Stimulated activated naive CD4-positive, alpha-beta T cell treated with Interleukin-2 at 50 U/mL for 16 hours (primary cell): ENCODE results near the gene PTPRS.

Experiments used
- DNase-seq: peaks from one replicate; lab custom pipeline; 2025; lab: John Stamatoyannopoulos, UW

Gene PTPRS

GRCh38 chr19:5308451-5309437 lies 31.9 kb downstream of the PTPRS start:
- no peak for DNase-seq

DNA sequence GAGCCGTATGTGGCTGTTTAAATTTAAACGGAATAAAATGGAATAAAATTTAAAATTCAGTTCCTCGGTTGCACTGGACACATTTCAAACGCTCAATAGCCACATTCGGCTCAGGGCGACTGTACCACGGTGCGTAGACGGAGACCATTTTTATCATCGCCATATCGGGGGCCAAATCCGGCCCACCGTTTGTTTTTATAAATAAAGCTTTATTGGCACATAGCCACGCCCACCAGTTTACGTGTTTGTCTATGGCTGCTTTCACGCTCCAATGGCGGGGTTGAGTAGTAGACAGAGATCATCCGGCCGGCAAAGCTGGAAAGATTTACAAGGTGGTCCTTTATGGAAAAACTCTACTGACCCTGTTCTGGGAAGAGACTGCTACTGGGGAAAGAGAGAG lies 33.0 kb downstream of the PTPRS start:
- DNase-seq, result no peak

- no peak for DNase-seq
Measured at GRCh38 chr19:5305163-5305562, 35.4 kb downstream of the PTPRS start.

DNA sequence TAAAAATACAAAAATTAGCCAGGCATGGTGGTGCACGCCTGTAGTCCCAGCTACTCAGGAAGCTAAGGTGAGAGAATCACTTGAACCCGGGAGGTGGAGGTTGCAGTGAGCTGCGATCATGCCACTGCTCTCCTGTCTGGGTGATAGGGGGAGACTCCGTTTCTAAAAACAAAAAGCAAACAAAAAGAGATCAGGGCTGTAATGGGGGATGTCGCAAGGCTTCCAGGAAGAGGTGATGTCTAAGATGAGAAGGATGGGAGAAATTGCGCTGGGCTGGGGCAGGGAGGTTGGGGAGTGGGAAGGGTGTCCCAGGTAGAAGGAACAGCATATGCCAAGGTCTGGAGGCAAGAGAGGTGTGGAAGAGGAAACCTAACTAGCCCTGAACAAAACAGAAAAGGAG lies 36.1 kb downstream of the PTPRS start:
- DNase-seq, result no peak

DNA sequence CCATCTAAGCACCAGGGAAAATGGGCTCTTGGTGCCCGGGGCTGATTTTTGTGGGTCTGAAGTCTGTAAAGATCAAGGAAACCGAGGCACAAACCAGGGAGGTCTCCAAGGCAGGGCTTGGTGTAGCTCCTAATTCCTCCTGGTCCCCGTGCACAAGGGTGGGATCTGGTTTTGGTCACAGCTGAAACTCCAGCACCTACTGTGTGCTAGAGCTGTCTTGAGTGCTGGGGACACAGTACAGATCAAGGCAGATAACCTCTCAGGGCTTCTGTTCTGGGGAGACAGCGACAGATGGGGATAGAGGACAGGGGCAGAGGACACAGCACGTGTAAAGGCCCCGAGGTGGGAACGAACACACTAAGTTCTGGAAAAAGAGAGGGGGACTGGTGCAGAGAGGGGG lies 37.4 kb downstream of the PTPRS start:
- no peak for DNase-seq

- no peak for DNase-seq
Measured at GRCh38 chr19:5302396-5302795, 38.2 kb downstream of the PTPRS start.

DNA sequence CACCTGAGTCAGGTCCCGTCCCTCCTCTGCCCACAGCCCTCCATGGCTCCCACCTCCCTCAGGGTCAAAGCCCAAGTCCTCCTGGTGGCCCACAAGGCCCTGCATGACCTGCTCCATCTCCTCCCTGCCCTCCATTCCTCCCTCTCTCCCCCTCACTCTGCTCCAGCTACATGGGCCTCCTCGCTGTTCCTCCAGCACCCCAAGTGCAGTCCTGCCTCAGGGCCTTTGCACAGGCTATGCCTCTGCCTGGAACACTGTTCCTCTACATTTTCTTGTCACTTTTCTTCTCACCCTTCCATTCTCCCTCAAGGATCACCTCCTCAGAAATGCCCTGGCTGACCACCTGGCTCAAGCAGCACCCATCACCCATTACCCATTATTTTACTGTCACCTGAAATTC lies 41.5 kb downstream of the PTPRS start:
- no peak for DNase-seq

- no peak for DNase-seq
Measured at GRCh38 chr19:5298471-5298901, 42.1 kb downstream of the PTPRS start.

GRCh38 chr19:5297272-5297669 lies 43.3 kb downstream of the PTPRS start:
- no peak for DNase-seq

- DNase-seq, result no peak
Measured at GRCh38 chr19:5296457-5297271, 43.9 kb downstream of the PTPRS start.

DNA sequence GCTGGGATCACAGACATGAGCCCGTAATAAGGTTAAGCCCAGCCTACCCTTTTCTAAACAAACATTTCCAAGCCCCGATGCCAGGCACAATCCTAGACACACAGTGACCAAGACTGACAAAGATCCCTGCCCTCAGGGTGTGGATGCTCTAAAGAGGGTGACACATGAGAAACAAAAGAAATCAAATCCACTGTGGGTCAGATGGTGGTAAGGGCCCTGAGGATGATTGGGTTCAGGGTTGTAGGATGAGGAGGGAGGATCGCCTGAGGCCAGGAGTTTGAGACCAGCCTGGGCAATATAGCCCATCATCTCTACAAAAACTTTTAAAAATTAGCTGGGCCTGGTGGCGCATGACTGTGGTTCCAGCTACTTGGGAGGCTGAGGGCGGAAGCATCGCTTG lies 44.6 kb downstream of the PTPRS start:
- DNase-seq, result no peak

DNA sequence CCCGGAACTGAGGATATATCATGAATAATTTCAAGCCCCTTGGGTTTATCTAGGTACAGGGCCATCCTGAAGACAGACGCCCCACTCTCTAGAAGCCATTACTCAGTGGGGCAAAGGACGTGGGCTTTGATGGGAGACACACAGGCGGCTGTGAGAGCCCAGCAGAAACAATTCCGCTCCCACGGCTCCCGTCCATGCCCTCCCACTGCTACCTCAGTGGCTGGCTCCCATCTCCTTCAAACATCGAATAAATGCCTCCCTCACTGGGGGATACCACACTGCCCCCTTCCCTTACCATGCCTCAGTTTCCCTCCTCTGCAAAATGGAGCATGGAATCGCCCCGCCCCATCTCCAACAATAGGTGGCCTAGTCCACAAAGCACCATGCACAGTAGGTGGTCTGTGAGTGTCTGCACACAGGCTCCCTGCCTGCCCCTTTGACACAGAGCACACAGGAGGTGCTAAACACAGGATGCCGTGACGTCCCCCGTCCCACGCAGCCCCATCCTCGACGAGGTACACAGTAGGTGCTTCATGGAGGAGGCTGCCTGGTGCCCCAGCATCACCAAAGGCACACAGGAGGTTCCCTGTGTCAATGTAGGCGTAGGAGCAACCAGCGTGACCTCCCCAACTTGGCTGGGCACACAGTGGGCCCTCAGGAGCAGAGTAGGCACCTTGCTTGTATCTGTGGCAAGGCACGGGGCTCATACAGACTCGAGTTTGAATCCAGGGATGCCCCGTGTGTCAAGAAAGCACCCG lies 46.0 kb downstream of the PTPRS start:
- no peak for DNase-seq

DNA sequence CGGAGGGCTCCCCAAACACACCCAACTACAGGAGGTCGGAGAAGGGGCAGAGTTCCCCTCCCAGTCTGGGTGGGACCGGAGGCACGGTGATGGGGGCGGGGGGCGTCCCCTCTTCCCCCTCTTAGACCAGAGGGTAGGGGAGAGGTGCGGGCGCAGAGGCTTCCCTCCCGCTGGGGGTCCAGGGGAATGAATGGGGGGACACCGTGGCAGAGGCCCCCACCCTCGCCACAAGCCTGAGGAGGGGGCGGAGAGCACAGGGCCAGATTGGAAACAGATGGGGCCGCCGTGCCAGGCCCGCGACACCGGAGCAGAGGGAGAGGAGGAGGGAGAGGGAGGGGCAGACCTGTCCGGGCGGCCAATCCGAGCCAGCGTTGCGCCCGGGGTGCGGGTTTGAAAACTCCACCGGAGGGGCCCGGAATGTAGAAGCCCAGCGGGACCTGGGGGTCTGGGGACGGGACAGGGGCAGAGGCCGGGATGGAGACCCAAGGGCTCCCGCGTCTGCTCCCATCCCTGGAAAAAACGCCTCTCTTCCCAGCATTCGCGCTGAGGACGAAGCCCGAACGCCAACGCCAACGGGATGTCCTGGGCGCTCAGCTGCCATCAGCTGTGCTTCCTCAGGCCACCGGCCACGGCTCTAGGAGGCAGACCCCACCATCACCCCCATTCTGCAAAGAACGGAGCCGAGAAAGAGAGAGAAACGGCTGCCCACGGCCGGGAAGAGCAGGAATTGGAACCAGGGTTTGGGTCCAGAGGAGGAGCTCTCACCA lies 46.8 kb downstream of the PTPRS start:
- no peak for DNase-seq

- DNase-seq, result peak; percentile 37
Measured at GRCh38 chr19:5292822-5293611, 47.6 kb downstream of the PTPRS start.

GRCh38 chr19:5292453-5292821 lies 48.2 kb downstream of the PTPRS start:
- no peak for DNase-seq

GRCh38 chr19:5291588-5292193 lies 48.9 kb downstream of the PTPRS start:
- DNase-seq, result no peak
